Cardiac fibroblast (primary cell): ENCODE data around the gene ATP6V0D1.
A peak's percentile ranks its signal among the peaks of the same experiment; 100 is the strongest.

ENCODE experiments used
- DNase-seq, 2 donors: peaks; one replicate each; pipeline versions ENCODE4 v3.0.0 to v3.0.0-alpha.2; 2010; ENCODE audit warnings: low read depth in 2 of 2
- H3K4me3 ChIP-seq, 2 donors: replicated peaks in 1 of 2; 1 replicate in 1 of 2; 2 replicates in 1 of 2; pipeline ENCODE4 v1.5.1; 2011; ENCODE audit warnings: low read depth in 2 of 2, low read length in 2 of 2, mild to moderate bottlenecking in 2 of 2, moderate library complexity in 1 of 2
- CTCF ChIP-seq: IDR thresholded peaks from one replicate; pipeline ENCODE4 v1.5.1; 2011; ENCODE audit warnings: low read depth, mild to moderate bottlenecking, low read length, inconsistent platforms

Gene ATP6V0D1

GRCh38 chr16:67445126-67445426 is 35.9 kb downstream of the ATP6V0D1 start:
- H3K4me3 ChIP-seq: no peak overlapping the region
- TF ChIP-seq CTCF: no peak
- DNase-seq: no peak

GRCh38 chr16:67444259-67445125 is 36.5 kb downstream of the ATP6V0D1 start:
- TF ChIP-seq CTCF: no peak
- no peak overlapping the region for H3K4me3 ChIP-seq
- no peak for DNase-seq

- H3K4me3 ChIP-seq: no peak overlapping the region
- no peak for TF ChIP-seq CTCF
- peak in 1 of 2 donors; percentile 57 for DNase-seq
These were observed 37.7 kb downstream of the ATP6V0D1 start for GRCh38 chr16:67443265-67443664.

GRCh38 chr16:67442581-67443255 is 38.2 kb downstream of the ATP6V0D1 start:
- no peak for DNase-seq
- no peak overlapping the region for H3K4me3 ChIP-seq
- no peak for TF ChIP-seq CTCF

GRCh38 chr16:67441907-67442306 is 39.0 kb downstream of the ATP6V0D1 start:
- no peak overlapping the region for H3K4me3 ChIP-seq
- TF ChIP-seq CTCF: no peak
- DNase-seq: no peak

GRCh38 chr16:67441271-67441753 is 39.6 kb downstream of the ATP6V0D1 start:
- no peak for TF ChIP-seq CTCF
- no peak overlapping the region for H3K4me3 ChIP-seq
- no peak for DNase-seq
